SH-SY5Y (cell line): ENCODE data around the gene TECR.

ENCODE experiments used
- GATA2 ChIP-seq: IDR thresholded peaks from 2 replicates; pipeline ENCODE4 v1.6.1; 2011; ENCODE audit warnings: mild to moderate bottlenecking, low read depth, low read length
- GATA3 ChIP-seq: IDR thresholded peaks from 2 replicates; pipeline ENCODE4 v1.6.1; 2011; ENCODE audit warnings: low read depth, mild to moderate bottlenecking, low read length, moderate library complexity

GRCh38 chr19:14570864-14571527 lies 41.6 kb downstream of the TECR start:
- TF ChIP-seq GATA3 (no peak), GATA2 (no peak)
